ENCODE data around the gene LRRC8E.
A peak's percentile ranks its signal among the peaks of the same experiment; 100 is the strongest.

The LRRC8E gene

GRCh38 chr19:7851623-7852500 is 36.4 kb upstream of the LRRC8E start:
- H3K4me1 ChIP-seq (ENCODE audit: insufficient read depth, low read length, poor library complexity, severe bottlenecking), result no peaks in the 10 kb centered on the region
- no peak for TF ChIP-seq EZH2phosphoT487 (IDR thresholded peaks at IDR 0.05; ENCODE audit: borderline replicate concordance)
- no peak for TF ChIP-seq CTCF (conservative IDR thresholded peaks at IDR 0.05; ENCODE audit: low read length)
- H3K79me2 ChIP-seq (ENCODE audit: insufficient read depth, low read length), result no peaks in the 10 kb centered on the region
- no peaks in the 10 kb centered on the region for H3F3A ChIP-seq (ENCODE audit: low read depth)
- H4K20me1 ChIP-seq (ENCODE audit: insufficient read depth, low read length, poor library complexity, severe bottlenecking), result no peaks in the 10 kb centered on the region
- H3K4me2 ChIP-seq (ENCODE audit: low read depth, low read length, poor library complexity, severe bottlenecking), result no peak overlapping the region
- no peak overlapping the region for H3K9ac ChIP-seq (ENCODE audit: low read depth, low read length, poor library complexity, severe bottlenecking)
- no peaks in the 10 kb centered on the region for H3K36me3 ChIP-seq (ENCODE audit: insufficient read depth, low read length)
- no peaks in the 10 kb centered on the region for H3K27me3 ChIP-seq (ENCODE audit: insufficient read depth, low read length, poor library complexity, severe bottlenecking)
- H2AFZ ChIP-seq (ENCODE audit: low read length), result no peak overlapping the region
- no peaks in the 10 kb centered on the region for H3K9me2 ChIP-seq (replicated peaks; ENCODE audit: low read depth, low read length)
- H3K4me3 ChIP-seq (ENCODE audit: low read length, poor library complexity, severe bottlenecking), result no peak overlapping the region
- no peaks in the 10 kb centered on the region for H3K9me3 ChIP-seq (ENCODE audit: insufficient read depth, low read depth, low read length)

GRCh38 chr19:7852851-7853769 is 35.2 kb upstream of the LRRC8E start:
- no peaks in the 10 kb centered on the region for H3K9me3 ChIP-seq (ENCODE audit: insufficient read depth, low read depth, low read length)
- no peaks in the 10 kb centered on the region for H4K20me1 ChIP-seq (ENCODE audit: insufficient read depth, low read length, poor library complexity, severe bottlenecking)
- no peak overlapping the region for H3K4me2 ChIP-seq (ENCODE audit: low read depth, low read length, poor library complexity, severe bottlenecking)
- H3K27me3 ChIP-seq (ENCODE audit: insufficient read depth, low read length, poor library complexity, severe bottlenecking), result no peaks in the 10 kb centered on the region
- TF ChIP-seq CTCF (conservative IDR thresholded peaks at IDR 0.05; ENCODE audit: low read length) (0 out of 2 replicates have a peak, but pooled peaks have one; percentile 11), EZH2phosphoT487 (IDR thresholded peaks at IDR 0.05; ENCODE audit: borderline replicate concordance) (no peak)
- no peaks in the 10 kb centered on the region for H3F3A ChIP-seq (ENCODE audit: low read depth)
- no peaks in the 10 kb centered on the region for H3K36me3 ChIP-seq (ENCODE audit: insufficient read depth, low read length)
- no peak overlapping the region for H2AFZ ChIP-seq (ENCODE audit: low read length)
- no peaks in the 10 kb centered on the region for H3K9me2 ChIP-seq (replicated peaks; ENCODE audit: low read depth, low read length)
- no peaks in the 10 kb centered on the region for H3K79me2 ChIP-seq (ENCODE audit: insufficient read depth, low read length)
- H3K4me3 ChIP-seq (ENCODE audit: low read length, poor library complexity, severe bottlenecking), result no peak overlapping the region
- H3K4me1 ChIP-seq (ENCODE audit: insufficient read depth, low read length, poor library complexity, severe bottlenecking), result no peaks in the 10 kb centered on the region
- H3K9ac ChIP-seq (ENCODE audit: low read depth, low read length, poor library complexity, severe bottlenecking), result no peak overlapping the region

GRCh38 chr19:7853770-7854128 is 34.6 kb upstream of the LRRC8E start:
- no peak overlapping the region for H3K9ac ChIP-seq (ENCODE audit: low read depth, low read length, poor library complexity, severe bottlenecking)
- no peaks in the 10 kb centered on the region for H3K9me2 ChIP-seq (replicated peaks; ENCODE audit: low read depth, low read length)
- TF ChIP-seq CTCF (conservative IDR thresholded peaks at IDR 0.05; ENCODE audit: low read length) (no peak), EZH2phosphoT487 (IDR thresholded peaks at IDR 0.05; ENCODE audit: borderline replicate concordance) (no peak)
- no peaks in the 10 kb centered on the region for H3K79me2 ChIP-seq (ENCODE audit: insufficient read depth, low read length)
- H3K9me3 ChIP-seq (ENCODE audit: insufficient read depth, low read depth, low read length), result no peaks in the 10 kb centered on the region
- no peaks in the 10 kb centered on the region for H3K36me3 ChIP-seq (ENCODE audit: insufficient read depth, low read length)
- H2AFZ ChIP-seq (ENCODE audit: low read length), result no peak overlapping the region
- H3K4me2 ChIP-seq (ENCODE audit: low read depth, low read length, poor library complexity, severe bottlenecking), result no peak overlapping the region
- no peaks in the 10 kb centered on the region for H3F3A ChIP-seq (ENCODE audit: low read depth)
- no peaks in the 10 kb centered on the region for H3K27me3 ChIP-seq (ENCODE audit: insufficient read depth, low read length, poor library complexity, severe bottlenecking)
- H3K4me1 ChIP-seq (ENCODE audit: insufficient read depth, low read length, poor library complexity, severe bottlenecking), result no peaks in the 10 kb centered on the region
- H4K20me1 ChIP-seq (ENCODE audit: insufficient read depth, low read length, poor library complexity, severe bottlenecking), result no peaks in the 10 kb centered on the region
- no peak overlapping the region for H3K4me3 ChIP-seq (ENCODE audit: low read length, poor library complexity, severe bottlenecking)
